ENCODE measurements around the gene PSENEN. TPM values are rescaled to one million over a fixed set of nuclear protein-coding genes. Genes with fewer than 3 reads are reported as not detected.

Gene PSENEN
- total and polyA plus RNA-seq, 2 donors from 2014 or later = 84.0 to 185 TPM

- peak; percentile 99 to 100 (median 99) for DNase-seq
- peak; percentile 85 for FAIRE-seq
- peak within 1 kb of the TSS in 1 of 3 donors; percentile 10 for H3K9ac ChIP-seq (ENCODE audit: low read length in 3 of 3)
- H3K9me3 ChIP-seq (ENCODE audit: control insufficient read depth in 2 of 3, insufficient read depth in 1 of 3, low read length in 3 of 3) = no peaks in the 10 kb centered on the region
- H3K4me1 ChIP-seq (ENCODE audit: control insufficient read depth in 2 of 3, insufficient read depth in 2 of 3, low read depth in 1 of 3, low read length in 3 of 3) = peaks cover 0 to 4% (median 3%) of the 10 kb centered on the region in 3 donors
- H3K4me3 ChIP-seq (ENCODE audit: low read length in 3 of 3) = peak within 1 kb of the TSS; percentile 46 to 59 (median 56)
- H3K27ac ChIP-seq (ENCODE audit: low read depth in 2 of 2, low read length in 2 of 2) = no peak within 1 kb of the TSS
- TF ChIP-seq, protein P1, sequence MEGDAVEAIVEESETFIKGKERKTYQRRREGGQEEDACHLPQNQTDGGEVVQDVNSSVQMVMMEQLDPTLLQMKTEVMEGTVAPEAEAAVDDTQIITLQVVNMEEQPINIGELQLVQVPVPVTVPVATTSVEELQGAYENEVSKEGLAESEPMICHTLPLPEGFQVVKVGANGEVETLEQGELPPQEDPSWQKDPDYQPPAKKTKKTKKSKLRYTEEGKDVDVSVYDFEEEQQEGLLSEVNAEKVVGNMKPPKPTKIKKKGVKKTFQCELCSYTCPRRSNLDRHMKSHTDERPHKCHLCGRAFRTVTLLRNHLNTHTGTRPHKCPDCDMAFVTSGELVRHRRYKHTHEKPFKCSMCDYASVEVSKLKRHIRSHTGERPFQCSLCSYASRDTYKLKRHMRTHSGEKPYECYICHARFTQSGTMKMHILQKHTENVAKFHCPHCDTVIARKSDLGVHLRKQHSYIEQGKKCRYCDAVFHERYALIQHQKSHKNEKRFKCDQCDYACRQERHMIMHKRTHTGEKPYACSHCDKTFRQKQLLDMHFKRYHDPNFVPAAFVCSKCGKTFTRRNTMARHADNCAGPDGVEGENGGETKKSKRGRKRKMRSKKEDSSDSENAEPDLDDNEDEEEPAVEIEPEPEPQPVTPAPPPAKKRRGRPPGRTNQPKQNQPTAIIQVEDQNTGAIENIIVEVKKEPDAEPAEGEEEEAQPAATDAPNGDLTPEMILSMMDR (IDR thresholded peaks at IDR 0.05; ENCODE audit: borderline replicate concordance, extremely low read depth, insufficient read depth) = no peak
- H3K27me3 ChIP-seq (ENCODE audit: control insufficient read depth, insufficient read depth, low read length) = no peaks in the 10 kb centered on the region
- intact Hi-C loops (cut with DNase I) = no loop called here
- H3K36me3 ChIP-seq (ENCODE audit: control insufficient read depth in 2 of 3, insufficient read depth in 3 of 3, low read length in 3 of 3) = no peaks in the 10 kb centered on the region
Measured at GRCh38 chr19:35775298-35776101, 30.0 kb downstream of the PSENEN start, which contains the start of gene ARHGAP33. TSS of gene ARHGAP33 (plus strand) at chr19:35775564. CDS start at chr19:35775659, 95 bp downstream.

GRCh38 chr19:35776102-35776788, 30.8 kb downstream of the PSENEN start:
- Histone ChIP-seq H3K27me3 (ENCODE audit: control insufficient read depth, insufficient read depth, low read length) (no peaks in the 10 kb centered on the region), H3K9ac (ENCODE audit: low read length in 3 of 3) (peak overlapping the region in 1 of 3 donors; percentile 6), H3K9me3 (ENCODE audit: control insufficient read depth in 2 of 3, insufficient read depth in 1 of 3, low read length in 3 of 3) (no peaks in the 10 kb centered on the region), H3K4me1 (ENCODE audit: control insufficient read depth in 2 of 3, insufficient read depth in 2 of 3, low read depth in 1 of 3, low read length in 3 of 3) (peaks cover 0 to 4% (median 3%) of the 10 kb centered on the region in 3 donors), H3K4me3 (ENCODE audit: low read length in 3 of 3) (peak overlapping the region; percentile 1 to 56 (median 35)), H3K27ac (ENCODE audit: low read depth in 2 of 2, low read length in 2 of 2) (no peak overlapping the region), H3K36me3 (ENCODE audit: control insufficient read depth in 2 of 3, insufficient read depth in 3 of 3, low read length in 3 of 3) (no peaks in the 10 kb centered on the region)
- DNase-seq = peak in 2 of 5 donors; percentile 13 to 46
- TF ChIP-seq, protein P1 (IDR thresholded peaks at IDR 0.05; ENCODE audit: borderline replicate concordance, extremely low read depth, insufficient read depth) = no peak
- FAIRE-seq = no peak
- intact Hi-C loops (cut with DNase I) = no loop called here

DNA sequence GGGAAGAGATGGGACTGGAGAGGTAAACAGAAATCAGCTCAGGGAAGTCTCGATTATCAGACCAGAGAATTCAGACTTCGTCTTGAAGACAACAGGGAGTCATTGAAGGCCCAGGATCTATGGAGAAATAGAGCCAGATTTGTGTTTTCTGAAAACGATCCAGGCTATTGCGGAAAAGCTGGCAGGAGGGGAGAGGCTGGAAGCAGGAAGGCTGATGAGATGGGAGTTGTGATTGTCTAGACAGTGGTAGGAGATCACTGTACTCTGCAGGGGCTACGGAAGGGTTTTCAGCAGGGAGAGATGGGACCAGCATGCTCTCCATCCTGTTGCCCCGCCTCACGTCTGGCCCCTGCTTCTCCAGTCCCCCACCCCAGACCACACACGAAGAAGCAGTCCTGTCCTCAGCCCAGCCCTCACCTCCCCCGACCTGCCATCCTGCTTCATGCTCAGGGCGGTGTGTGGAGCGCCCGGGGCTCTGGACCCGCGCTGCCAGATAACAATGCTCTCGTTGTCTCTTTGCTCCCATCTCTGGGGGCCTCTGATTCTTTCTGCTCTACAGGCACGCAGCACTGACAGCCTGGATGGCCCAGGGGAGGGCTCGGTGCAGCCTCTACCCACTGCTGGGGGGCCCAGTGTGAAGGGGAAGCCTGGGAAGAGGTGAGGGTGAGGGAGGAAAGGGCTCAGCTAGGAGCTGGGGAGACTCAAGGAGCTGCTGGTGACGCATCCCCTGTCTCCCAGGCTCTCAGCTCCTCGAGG, 31.8 kb downstream of the PSENEN start:
- Histone ChIP-seq H3K9ac (ENCODE audit: low read length in 3 of 3) (no peak overlapping the region), H3K4me1 (ENCODE audit: control insufficient read depth in 2 of 3, insufficient read depth in 2 of 3, low read depth in 1 of 3, low read length in 3 of 3) (peaks cover 0 to 4% (median 3%) of the 10 kb centered on the region in 3 donors), H3K27ac (ENCODE audit: low read depth in 2 of 2, low read length in 2 of 2) (no peak overlapping the region), H3K27me3 (ENCODE audit: control insufficient read depth, insufficient read depth, low read length) (no peaks in the 10 kb centered on the region), H3K9me3 (ENCODE audit: control insufficient read depth in 2 of 3, insufficient read depth in 1 of 3, low read length in 3 of 3) (no peaks in the 10 kb centered on the region), H3K36me3 (ENCODE audit: control insufficient read depth in 2 of 3, insufficient read depth in 3 of 3, low read length in 3 of 3) (no peaks in the 10 kb centered on the region), H3K4me3 (ENCODE audit: low read length in 3 of 3) (no peak overlapping the region)
- DNase-seq = no peak
- FAIRE-seq = no peak
- intact Hi-C loops (cut with DNase I) = no loop called here
- TF ChIP-seq, protein P1 (IDR thresholded peaks at IDR 0.05; ENCODE audit: borderline replicate concordance, extremely low read depth, insufficient read depth) = no peak
